Hematopoietic multipotent progenitor cell treated with erythropoietin and hydrocortisone succinate and interleukin-3 and kit ligand, for 15 days (in vitro differentiated cells): ENCODE results near the gene CEBPG.

Experiments used
- DNase-seq: peaks from one replicate; pipeline ENCODE4 v3.0.0-alpha.2; 2015; ENCODE audit warnings: low spot score

Gene CEBPG

DNA sequence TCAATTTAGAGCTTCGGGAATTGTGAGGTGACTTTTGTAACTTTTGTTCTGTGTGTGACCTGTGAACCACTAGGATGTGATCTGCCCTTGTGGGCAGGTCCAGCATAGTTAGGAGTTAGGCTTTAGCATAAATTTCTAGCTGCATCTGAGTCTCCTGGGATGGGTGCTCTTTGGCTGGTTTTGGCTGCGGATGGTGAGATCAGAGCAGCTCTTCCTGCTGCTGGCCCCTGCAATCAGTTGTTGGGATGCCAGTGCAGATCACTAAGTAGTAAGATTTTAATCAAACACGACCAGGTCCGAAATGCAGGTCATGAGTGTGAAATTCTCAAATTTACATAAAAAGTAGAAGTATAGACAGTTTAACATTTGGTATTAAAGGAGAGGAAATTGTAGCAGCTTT lies 8.5 kb downstream of the CEBPG start:
- DNase-seq: no peak

DNA sequence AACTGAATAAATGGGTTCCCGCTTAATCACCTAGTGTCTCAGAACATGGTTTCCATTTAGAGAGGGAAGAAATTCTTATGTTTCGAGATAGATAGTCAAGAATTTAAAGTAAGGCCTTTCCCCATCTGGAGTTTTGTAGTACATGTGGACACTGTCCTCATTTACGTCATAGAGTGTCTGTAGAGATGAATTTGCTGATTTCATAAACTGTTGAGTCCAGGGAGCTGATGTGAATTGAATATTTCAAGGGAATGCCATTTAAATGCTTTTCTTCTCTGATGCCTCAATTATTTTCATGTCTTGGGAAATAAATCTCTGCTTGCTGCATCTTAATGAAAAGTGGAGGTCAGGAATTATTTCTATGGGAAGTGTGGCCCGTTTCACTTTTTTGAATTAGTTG lies 9.5 kb downstream of the CEBPG start:
- no peak for DNase-seq

DNA sequence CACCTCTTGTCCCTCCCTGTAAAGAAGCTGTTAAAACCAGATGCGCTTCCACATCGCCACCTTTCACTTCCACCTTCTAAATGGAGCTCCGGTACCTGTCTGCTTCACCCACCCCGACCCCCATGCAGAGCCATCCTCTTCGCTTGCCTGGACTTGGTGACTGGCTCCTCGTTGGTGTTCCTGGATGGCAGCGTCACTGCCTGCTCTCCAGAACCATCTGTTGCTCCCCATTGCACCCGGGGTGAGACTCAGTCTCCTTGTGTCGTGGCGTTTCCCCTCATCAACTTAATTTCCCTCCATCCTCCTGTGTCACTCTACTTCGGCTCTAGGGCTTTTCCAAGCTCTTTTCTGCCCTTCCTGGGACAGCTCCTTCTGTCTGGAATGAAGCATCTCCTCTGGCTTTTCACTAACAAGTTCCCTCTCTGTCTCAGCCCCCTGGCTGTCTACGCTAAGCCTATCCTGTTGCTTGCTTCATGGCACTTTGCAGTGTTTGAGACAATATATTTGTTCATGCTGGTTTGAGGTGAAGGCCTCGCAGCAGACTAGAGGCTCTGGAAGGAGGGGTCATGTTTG lies 10.3 kb downstream of the CEBPG start:
- DNase-seq: no peak

DNA sequence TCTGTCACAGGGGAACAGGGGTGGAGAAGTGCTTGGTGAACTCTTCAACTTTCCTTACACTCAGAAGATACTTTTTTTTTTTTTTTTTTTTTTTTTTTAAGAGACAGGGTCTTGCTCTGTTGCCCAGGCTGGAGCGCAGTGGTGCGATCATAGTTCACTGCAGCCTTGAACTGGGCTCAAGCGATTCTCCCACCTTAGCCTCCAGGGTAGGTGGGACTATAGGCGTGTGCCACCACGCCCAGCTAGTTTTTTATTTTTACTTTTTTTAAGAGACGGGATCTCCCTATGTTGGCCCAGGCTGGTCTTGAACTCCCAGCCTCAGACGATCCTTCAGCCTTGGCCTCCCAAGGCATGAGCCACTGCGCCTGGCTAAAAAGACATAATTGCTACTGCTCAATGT lies 11.5 kb downstream of the CEBPG start:
- no peak for DNase-seq

DNA sequence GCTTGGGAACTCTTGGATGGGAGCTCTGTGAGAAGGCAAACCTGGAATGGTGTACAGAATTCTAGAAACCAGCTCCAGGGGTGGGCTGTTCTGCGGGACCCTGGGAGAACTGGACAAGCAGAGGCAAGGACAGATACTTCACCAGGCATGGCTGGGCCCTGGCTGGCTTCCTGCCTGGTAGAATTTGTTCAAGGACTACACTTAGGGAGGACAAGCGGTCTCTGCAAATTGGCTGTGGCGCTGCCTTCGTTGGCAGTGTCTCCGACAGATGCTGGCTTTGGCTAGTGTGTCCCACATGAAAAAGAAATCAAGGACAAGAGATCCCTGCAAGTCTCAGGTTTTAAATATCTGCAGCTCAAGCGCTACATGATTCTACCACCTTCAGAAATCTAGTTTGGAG lies 12.4 kb downstream of the CEBPG start:
- no peak for DNase-seq

DNA sequence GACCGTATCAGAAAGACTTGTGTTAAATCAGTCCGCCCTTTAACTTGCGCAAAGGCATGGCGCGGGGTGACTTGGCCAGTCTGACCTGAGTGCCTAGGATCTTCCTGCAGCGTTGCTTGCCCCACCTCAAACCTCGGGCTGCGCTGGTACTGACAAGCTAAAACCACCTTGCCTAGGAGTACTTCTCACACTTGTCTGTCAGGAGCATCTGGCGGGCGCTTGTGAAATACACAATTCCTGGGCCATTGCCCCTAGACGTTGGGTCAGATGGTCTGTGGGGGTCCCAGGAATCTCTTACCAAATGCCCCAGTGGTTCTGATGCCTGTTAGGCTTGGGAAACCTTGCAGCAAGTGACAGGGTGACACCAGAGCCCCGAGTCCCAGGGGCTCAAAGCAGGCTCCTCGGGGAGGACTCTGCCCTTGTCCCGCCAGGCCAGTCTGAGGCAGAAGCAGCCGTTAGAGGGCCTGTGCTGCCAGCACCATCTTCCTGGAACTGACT lies 12.9 kb downstream of the CEBPG start:
- no peak for DNase-seq

DNA sequence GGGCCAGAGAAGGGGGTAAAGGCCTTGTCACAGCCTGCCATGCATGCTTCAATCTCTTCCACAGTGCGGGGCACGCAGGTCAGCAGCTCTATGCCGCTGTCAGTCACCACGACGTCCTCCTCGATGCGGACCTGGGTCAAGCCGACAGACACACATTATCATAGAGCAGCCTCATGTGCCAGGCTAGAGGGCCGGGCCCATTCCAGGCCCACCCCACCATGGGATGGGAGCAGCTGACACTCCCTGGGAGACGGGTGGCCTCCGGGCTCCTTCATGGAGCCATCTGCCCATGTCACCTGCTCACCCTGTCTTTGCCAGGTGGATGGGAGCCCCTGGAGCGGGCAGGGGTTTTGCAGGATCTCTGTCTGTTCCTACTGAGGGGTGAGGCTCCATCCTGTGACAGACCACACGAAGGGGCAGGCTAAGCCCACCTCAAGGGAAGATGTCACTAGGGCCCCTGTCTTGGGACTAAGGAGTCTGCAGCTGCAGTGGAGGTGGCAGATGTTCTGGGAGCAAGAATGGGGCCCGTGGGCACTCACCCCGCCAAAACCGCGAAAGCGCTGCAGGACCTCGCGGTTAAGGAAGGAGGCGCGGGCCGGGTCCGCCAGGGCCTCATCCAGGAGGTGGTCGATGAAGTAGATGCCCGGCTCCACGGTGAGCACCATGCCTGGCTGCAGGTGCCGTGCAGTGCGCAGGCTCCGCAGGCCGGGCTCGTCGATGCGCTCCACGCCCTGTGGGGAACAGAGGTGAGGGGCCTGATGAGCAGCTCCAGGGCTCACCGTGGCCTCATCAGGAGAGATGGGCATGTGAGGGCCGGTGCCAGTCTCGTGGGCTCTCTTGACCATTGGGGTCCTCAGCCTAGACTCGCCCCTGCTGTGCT lies 14.1 kb downstream of the CEBPG start:
- DNase-seq: no peak

DNA sequence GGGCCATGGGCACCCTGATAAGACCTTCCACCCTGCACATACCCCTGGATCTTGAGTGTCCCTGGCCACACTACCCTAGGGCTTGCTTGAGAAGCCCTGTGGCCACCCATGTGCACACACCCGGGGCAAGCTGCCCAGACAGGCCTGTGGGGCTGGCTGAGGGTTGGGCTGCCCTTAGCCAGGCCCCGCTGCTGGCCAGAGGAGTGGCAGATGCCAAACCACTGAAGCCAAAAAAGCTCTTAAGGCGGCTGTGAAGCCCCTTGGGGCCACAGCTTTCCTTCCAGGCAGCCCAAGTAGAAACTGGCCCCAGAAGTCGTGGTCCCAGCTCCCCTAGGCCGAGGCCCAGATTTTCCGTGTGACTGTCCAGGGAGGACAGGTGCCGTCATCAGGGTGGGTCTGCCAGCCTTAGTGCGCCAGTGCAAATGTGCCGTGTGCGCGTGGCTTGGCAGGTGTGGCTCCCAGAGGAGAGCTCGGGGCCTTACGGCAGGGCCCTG lies 14.8 kb downstream of the CEBPG start:
- no peak for DNase-seq

DNA sequence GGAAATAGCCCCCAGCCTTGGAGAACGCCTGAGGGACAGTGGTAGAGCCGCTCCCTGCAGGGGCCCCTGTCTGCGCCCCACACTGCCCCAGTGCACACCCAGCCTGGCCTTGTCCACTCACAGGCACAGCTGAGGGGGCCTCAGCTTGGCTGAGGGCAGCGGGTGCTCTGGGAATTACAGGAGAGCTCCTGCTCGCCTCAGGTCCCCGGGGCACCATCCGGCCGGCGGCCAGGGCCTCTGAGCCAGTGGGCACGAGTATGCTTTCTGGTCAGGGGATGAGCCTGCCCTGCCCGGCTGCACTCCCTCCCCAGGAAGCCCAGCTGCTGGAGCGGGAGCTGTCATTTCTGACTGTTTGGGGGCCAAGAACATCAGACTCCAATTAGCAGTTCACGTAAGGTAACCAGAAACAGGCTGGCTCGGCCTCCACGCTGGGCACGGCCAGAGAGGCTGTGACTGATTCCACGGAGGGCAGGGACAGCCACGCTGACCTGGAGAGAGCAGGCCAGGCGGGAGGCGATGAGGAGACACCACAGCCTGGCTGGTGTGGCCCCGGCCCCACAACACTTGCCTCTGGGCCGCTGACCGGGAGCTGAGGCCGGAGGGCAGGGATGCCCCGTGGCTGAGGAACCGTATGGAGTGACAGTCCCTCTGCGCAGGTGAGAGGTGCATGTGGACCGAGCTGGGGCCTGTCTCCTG lies 15.4 kb downstream of the CEBPG start:
- no peak for DNase-seq

DNA sequence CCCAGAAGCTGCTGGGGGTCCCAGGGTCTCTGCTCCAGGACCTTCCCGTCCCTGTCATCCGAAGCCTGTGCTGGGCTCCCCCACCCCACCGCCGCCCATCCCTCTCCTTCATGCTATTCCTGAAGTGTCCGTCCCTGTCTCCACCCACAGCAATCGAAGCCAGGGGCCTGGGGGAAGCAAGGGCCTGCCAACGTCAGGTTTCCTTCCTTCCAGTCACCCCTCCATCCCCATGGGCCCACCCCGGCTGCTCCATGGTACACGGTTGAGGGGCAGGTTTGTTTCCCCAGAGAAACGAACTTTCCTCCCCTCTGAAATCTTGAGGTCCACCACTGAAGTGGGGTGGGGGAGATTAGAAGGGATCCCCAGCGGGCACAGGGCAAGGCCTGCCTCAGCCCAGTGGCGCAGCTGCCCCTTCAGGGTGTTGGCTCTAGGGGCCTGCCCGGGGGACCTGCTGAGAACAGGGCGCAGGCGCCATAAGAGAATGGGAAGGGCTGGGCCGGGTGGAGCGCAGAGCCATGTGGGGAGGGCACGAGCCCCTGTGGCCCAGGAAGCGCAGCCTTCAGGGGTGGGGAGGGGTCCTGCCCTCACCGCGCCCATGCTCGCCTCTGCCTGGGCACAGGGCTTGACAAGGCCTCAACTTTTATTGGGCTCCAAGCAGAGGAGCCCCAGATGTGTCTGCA lies 16.1 kb downstream of the CEBPG start:
- no peak for DNase-seq

DNA sequence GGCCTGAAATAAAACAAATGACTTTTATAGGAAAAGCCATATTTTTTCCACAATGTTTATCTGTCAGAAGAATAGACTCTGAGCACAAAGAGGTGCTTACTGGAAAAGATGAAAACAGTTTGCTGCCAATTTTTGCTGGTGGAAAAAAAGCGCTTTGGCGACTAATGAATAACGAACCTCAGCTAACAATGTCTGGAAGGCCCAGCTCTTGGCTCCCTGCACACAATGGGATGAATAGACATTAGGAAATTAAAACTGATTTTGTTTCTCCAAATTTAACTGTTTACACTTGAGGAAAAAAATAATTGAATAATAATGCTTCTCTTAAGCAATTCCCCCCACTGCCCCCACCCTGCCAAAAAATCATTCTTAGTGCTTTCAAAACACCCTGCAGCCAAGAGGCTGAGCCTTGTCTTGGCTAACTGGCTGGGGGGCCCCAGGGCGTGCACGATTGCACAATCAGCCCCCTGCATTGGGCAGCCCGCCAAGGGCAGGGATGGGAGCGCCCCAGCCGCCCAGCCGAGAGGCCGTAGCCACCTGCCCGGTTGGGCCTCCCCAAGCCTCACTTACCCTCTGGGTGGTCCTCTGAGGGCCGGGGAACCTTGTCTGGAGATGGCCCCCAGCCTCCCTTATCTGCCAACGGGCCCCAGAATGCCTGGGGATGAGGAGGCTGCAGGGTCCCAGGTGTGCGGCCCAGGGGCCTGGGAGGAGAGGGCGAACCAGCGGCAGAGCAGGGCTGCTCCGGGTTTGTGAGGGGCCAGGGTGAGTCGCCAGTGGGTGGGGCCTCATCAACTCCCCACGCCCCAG lies 16.8 kb downstream of the CEBPG start:
- DNase-seq: no peak

DNA sequence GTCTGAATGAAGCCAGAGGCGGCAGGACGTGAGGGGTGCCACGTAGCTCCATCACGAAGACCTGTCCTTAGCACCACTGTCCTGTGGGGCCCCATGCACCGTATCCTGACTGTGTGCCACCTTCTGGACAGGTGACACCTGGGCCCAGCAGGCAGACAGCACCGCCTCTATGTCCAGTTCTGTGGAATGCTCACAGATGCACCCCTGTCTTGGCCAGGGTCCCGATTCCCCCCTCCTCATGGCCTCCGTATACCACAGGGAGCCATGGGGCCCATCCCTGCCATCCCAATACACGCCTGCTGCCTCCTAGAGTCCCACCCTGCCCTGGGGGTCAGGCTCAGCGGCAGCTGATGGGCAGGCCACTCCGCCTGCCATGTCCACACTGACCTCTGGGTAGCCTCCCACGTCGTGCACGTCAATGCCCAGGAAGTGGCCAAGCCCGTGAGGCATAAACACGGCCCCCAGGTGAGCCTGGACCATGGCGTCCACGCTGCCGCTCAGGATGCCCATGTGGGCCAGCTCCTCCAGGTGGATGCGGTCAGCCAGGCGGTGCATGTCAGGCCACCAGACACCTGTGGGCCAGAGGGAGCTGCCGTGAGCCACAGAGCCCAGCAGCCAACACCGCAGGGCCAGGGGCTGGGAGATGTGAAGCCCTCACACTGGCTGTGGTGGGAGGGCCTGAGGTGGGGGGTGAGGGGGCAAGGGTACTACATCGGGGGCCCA lies 17.6 kb downstream of the CEBPG start:
- DNase-seq: no peak

DNA sequence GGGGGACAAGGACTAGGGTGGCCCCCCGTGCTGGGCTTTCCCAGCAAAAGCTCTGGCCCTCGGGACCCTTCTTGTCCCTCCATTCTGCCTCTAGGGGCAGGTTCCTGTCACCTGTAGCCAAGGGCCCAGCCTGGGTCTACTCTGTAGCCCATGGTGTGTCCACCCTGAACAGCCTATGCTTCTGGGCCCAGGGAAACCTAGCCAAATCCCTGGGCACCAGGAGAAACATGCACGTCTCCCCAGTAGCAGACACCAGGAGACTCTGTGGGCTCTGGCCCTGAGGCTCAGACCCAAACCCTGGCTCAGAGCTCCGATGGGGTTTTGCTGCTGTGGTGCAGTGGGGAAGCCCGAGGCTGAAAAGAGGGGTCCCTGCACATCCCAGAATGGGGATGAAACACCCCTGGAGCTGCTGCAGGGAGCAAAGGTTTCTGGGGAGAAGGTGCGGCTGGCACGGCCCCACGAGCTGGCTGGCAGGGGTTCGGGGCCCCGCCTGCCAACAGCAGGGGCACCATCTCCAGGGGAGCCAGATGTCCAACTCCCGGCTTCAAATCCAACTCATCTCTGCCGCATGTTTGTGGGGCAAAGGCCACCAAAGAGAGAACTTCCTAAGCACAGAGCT lies 18.2 kb downstream of the CEBPG start:
- DNase-seq: no peak

DNA sequence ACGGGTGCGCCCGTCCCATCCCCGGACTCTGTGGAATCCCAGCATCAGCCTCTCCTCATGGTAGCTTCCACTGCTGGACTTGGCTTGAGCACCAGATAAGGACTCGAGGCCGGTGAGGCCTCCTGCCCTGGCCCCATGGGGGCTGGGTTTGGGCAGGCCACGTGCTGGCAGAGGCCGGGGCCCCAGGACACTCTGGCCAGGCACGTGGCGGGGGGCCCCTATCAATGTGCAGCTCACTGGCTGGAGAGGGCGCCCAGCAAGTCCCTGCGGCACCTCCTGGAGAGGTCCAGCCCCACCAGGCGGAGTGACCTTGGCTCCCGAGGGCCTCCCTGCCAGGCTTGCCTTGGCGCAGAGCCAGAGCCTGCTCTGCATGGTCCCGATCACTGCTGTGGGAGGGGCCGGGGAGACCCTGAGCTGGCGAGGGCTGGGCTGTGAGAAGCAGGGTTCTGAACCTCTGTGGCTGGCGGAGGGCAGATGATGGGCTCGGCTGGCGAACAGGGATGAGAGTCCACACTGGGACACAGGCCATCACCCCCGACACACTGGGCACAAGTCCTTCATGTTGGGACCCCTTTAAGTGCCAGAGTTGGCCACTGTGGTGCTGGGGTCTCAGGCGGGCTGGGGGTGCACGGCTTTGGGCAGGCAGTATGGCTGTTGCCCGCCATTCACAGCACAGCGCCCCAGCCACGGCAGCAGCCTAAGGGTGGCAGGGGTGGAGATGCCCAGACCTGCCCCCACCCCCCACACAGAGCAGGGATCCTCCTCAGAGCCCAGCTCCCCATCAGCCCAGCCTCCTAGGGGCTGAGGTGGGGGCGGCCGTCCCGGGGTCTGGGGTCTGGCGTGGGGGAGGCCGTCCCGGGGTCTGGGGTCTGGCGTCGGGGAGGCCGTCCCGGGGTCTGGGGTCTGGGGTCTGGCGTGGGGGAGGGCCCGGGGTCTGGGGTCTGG lies 19.1 kb downstream of the CEBPG start:
- DNase-seq: no peak

DNA sequence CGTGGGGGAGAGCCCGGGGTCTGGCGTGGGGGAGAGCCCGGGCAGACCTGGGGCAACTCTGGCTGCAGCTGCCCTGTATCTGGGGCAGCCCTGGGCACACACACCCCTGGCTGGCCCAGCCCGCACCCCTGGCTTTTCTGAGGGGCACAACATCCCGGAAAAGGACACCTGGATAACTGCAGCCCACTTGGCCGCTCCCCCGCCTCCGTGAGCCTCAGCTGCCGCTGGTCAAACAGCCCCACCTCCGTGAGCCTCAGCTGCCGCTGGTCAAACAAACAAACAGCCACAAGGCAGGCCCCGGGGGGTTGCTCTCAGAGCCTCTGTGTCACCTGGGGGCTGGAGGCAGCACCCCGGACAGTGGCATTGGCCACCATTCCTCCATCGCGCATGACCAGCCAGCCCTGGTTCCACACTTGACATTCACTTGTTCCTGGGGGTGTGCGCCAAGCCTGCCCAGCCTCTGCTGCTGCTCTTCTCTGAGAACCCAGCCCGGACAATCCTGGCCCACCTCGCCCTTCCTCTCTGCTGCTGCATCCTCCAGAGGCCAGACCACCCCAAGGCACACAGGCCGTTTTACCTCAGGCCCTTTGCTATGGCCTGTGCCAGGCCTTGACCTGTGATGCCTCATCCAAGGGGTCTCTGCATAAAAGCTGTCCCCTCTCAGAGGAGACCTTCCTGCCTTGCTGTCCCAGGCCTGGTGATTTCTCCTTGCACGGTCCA lies 19.9 kb downstream of the CEBPG start:
- DNase-seq: no peak

DNA sequence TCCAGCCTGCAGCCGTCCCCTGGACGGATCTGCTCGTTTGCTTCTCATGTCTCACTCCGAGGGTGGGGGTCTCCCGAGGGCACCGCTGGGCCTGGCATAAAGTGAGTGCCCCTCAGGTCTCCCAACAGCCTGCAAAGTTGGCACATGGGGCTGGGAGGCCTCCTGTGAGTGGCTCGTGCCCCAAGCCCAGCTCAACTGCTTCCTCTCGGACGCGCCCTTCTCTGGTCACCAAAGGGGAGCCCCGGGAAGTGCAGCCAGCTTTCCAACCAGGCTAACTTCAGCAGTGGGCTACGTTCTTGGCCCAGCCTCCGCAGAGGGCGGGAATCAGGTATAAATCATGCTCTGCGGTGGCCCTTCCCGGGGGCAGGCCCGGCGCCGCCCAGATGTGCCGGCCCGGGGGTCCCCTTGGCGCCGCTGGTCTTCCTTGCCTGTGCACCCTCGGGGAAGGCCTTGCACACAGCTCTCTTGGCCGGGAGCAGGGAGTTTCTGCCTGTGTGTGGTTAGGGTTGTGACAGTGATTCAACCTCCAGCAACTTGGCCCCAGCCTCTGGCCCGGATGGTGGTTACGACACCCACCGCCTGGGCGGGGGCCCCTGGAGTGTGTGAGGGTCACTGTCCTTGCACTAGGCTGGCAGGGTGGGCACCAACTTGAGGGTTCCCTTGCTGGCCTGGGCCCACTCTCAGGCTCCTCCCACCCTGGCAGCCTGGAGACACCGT lies 20.7 kb downstream of the CEBPG start:
- DNase-seq: no peak

DNA sequence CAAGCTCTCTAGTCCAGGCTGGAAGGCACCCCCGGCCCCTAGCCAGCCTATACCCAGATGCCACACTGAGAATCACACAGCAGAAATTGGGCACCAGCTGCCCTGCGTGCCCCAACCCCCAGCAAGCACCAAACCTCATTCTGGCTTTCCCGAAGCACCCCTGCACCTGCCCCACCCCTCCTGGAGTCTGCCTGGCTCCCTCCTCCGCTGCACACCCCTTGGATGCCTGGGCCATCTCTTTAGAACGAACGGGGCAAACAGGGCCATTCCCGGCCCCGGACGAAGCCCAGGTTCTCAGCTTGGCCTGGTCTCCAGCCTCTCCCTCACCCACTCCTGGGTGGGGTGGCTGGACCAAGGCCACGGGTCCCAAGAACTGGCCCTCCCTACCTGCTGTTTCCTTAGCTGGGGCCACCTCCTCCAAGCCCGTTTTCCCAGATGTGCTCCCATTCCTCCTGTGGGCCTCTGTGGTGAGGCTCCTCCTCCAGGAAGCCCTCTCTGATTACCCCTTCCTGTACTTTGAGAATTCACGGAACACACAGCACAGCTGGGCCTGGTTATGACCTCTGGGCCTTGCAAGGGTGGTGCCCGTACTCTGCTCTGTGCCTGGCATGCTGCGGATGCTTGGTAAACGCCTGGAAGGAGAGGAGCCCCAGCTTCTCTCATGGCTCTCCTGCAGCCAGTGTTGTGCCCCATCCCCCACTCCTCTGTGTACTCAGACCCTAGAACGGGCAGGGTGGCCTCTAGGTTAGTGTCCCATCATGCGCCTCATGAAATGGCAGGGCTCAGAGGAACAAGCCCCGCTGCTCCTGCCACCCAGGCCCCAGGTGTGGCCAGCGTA lies 21.4 kb downstream of the CEBPG start:
- no peak for DNase-seq
